HG02763 (cell line): ENCODE measurements around the gene FASTKD1.

Experiments used
- ATAC-seq: cut with Tn5 transposase; IDR thresholded peaks from one replicate; pipeline ENCODE4 v1.9.1; 2021; ENCODE audit warnings: mild to moderate bottlenecking, moderate library complexity; ENCODE audit not compliant: unreplicated experiment

The FASTKD1 gene

DNA sequence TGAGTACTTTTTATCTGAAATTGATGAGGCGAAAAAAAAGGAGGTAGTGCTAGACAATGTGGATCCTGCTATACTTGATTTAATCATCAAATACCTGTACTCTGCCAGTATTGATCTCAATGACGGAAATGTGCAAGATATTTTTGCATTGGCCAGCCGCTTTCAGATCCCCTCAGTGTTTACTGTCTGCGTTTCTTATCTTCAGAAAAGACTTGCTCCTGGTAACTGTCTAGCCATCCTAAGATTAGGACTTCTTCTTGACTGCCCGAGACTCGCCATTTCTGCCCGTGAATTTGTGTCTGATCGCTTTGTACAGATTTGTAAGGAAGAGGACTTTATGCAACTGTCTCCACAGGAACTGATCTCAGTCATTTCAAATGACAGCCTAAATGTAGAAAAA is 63.7 kb downstream of the FASTKD1 start:
- no peak for ATAC-seq

DNA sequence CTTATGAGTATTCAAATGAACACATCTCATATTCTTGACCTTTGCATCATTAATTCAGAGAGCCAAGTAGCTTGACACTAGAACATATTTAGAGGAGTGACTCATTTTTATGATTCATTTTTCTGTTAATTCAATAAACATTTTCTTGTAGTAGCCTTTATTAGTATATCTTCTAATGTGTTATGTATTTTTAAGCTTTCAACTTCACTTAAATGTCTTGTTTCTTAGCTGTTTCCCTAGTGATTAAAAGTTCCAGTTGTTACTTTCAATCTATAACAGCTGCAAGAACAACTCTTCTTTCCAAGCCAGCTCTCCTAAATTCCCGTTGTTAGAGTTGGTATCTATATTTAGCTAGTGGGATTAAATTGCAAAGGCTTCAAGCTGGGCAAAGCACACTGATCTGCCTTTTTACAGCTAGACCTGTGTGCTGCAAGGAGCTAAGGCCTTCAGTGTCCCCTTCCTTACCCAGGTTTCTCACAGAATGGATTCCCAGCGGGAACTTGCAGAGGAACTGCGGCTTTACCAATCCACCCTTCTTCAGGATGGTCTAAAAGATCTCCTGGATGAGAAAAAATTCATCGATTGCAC is 64.3 kb downstream of the FASTKD1 start, which contains the start of gene KLHL41:
Gene KLHL41, plus strand, starts transcription at position 405 of the 588 bp plus-strand sequence. Its CDS starts 77 bp downstream, at position 482.
- no peak for ATAC-seq

GRCh38 chr2:169507698-169508097 is 66.0 kb downstream of the FASTKD1 start:
- no peak for ATAC-seq

- ATAC-seq, result no peak
Measured at GRCh38 chr2:169504651-169505050, 69.0 kb downstream of the FASTKD1 start.

DNA sequence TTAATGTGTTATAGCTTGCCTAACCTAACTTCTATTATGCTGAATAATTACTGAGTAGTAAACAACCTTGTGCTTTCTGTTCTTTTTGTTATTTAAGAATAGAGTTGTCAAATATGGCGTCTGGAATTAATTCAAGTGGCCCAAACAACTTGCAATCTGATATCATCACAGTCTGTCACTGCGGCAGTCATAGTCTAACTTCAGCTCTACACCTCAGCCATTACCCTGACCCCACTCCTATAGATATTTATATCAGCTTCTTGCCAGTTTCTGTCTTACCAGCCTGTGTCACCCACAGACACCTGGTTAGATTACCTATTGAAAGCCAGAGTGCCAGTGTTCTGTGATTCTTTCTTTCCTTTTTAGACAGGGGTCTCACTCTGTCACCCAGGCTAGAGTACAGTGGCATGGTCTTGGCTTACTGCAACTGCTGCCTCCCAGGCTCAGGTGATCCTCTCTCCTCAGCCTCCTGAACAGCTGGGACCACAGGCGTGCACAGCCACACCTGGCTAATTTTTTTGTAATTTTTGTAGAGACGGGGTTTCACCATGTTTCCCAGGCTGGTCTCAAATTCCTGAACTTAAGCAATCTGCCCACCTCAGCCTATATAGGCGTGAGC is 78.2 kb downstream of the FASTKD1 start:
- ATAC-seq, result no peak

DNA sequence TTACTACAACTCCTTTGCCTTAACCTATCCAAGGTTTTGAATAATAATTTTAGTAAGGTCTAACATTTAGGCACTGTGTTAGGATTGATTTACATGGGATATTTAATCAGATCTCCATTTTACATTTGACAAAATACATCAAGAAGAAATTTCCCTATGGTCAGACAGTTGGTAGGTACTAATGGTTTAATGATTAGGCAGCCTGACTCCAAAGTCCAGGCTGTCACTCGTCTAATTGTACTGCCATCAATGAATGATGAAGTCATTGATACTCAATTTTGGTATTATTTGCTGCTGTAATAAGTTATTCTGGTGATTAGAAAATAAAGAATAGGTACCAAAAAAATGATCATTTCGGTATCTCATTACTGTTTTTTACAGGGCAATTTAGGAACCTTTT is 80.3 kb downstream of the FASTKD1 start:
- no peak for ATAC-seq

- no peak for ATAC-seq
Measured at GRCh38 chr2:169491378-169491777, 82.3 kb downstream of the FASTKD1 start.

- no peak for ATAC-seq
Measured at GRCh38 chr2:169490834-169491233, 82.8 kb downstream of the FASTKD1 start.

- ATAC-seq, result no peak
Measured at GRCh38 chr2:169486487-169486886, 87.2 kb downstream of the FASTKD1 start.

DNA sequence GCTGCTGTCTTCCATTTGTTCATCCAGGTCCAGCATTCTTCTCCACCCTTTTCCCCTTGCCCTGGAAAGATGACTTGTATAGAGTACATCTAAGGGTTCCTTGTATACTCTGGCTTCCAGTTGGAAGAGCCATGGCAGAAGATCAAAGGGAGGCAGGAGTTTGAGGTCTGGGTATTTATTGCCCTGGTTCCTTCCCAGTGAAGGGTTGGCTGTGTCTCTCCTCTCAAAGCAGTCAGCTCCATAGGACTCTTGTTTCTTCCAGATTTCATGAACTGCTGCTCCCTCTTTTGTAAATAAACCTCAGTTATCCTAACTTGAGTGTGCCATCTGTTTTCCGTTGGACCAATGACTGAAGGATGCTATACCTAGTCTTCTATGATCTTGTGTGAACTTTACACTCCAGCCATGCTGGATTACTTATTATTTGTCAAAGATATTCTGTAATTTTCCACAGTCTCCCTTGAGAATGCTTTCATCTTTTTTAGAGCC is 88.0 kb downstream of the FASTKD1 start:
- ATAC-seq, result no peak

DNA sequence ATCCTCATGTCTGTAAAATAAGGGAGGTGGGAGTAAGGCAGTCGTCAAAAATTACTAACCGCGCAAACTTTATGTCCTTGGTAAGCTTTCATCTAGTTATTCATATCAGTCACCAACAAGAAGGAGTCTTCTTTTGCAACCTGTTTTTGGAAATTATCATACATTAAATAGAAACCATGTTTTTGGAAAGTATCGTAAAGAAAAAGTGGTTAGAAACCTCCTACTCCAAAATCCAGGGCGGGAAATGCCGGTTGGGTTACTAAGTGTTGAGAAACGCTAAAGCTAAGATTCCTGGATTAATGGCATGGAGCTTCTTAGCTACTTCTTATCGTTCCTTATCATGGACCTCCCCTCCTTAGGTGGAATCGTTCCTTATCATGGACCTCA is 93.6 kb downstream of the FASTKD1 start:
- ATAC-seq, result no peak
